ENCODE results near the gene GPR37L1. TPM values are rescaled to one million over a fixed set of nuclear protein-coding genes. Genes with fewer than 3 reads are reported as not detected.

The GPR37L1 gene
- total RNA-seq, 1 donor from 2014 or later: 0.05 TPM

- Mint-ChIP-seq H3K4me1 (no peaks in the 10 kb centered on the region), H3K36me3 (ENCODE audit: low read depth) (no peaks in the 10 kb centered on the region), H3K4me3 (no peak overlapping the region), H3K27me3 (ENCODE audit: low read depth) (peaks cover 4% of the 10 kb centered on the region), H3K9me3 (no peaks in the 10 kb centered on the region), H3K27ac (ENCODE audit: unreplicated experiment) (no peak overlapping the region)
- no peak for TF ChIP-seq CTCF (conservative IDR thresholded peaks at IDR 0.05)
- no peak for DNase-seq (ENCODE audit: low read depth, low spot score)
These were observed 658 bp downstream of the GPR37L1 start for GRCh38 chr1:202123336-202123813.

DNA sequence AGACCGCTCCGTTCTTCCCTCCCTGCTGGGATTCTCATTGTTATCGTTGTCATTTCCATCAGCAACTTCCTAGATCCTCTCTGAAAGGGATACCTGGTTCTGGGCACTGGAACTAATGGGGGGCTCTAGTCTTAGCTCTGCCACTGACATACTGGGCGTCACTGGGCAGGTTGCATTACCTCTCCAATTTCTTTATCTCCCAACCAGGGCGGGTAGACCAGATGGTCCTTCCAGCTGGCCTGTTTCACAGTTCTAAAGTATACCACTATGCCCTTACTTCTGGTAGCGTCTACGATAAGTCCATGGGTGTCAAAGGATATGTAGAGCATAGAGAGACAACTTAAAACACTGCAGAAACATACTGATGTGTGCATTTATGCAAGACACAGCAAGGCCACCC, 1.4 kb downstream of the GPR37L1 start:
- Mint-ChIP-seq H3K4me1 (peaks cover 2% of the 10 kb centered on the region), H3K4me3 (no peak overlapping the region), H3K27ac (ENCODE audit: unreplicated experiment) (no peak overlapping the region), H3K9me3 (no peaks in the 10 kb centered on the region), H3K27me3 (ENCODE audit: low read depth) (peaks cover 4% of the 10 kb centered on the region), H3K36me3 (ENCODE audit: low read depth) (no peaks in the 10 kb centered on the region)
- no peak for TF ChIP-seq CTCF (conservative IDR thresholded peaks at IDR 0.05)
- DNase-seq (ENCODE audit: low read depth, low spot score): no peak

GRCh38 chr1:202125611-202126010, 2.9 kb downstream of the GPR37L1 start:
- peaks cover 4% of the 10 kb centered on the region for H3K27me3 Mint-ChIP-seq (ENCODE audit: low read depth)
- no peak overlapping the region for H3K4me3 Mint-ChIP-seq
- no peaks in the 10 kb centered on the region for H3K9me3 Mint-ChIP-seq
- TF ChIP-seq CTCF (conservative IDR thresholded peaks at IDR 0.05): no peak
- peaks cover 16% of the 10 kb centered on the region for H3K4me1 Mint-ChIP-seq
- no peaks in the 10 kb centered on the region for H3K36me3 Mint-ChIP-seq (ENCODE audit: low read depth)
- DNase-seq (ENCODE audit: low read depth, low spot score): no peak
- no peak overlapping the region for H3K27ac Mint-ChIP-seq (ENCODE audit: unreplicated experiment)

GRCh38 chr1:202126426-202126825, 3.7 kb downstream of the GPR37L1 start:
- Mint-ChIP-seq H3K27ac (ENCODE audit: unreplicated experiment) (no peak overlapping the region), H3K4me3 (no peak overlapping the region), H3K9me3 (no peaks in the 10 kb centered on the region), H3K36me3 (ENCODE audit: low read depth) (no peaks in the 10 kb centered on the region), H3K27me3 (ENCODE audit: low read depth) (peaks cover under 1% of the 10 kb centered on the region), H3K4me1 (peaks cover 20% of the 10 kb centered on the region)
- no peak for DNase-seq (ENCODE audit: low read depth, low spot score)
- no peak for TF ChIP-seq CTCF (conservative IDR thresholded peaks at IDR 0.05)

GRCh38 chr1:202127061-202127460, 4.3 kb downstream of the GPR37L1 start:
- no peak for TF ChIP-seq CTCF (conservative IDR thresholded peaks at IDR 0.05)
- H3K36me3 Mint-ChIP-seq (ENCODE audit: low read depth): no peaks in the 10 kb centered on the region
- no peak overlapping the region for H3K4me3 Mint-ChIP-seq
- peaks cover 20% of the 10 kb centered on the region for H3K4me1 Mint-ChIP-seq
- H3K27ac Mint-ChIP-seq (ENCODE audit: unreplicated experiment): no peak overlapping the region
- no peaks in the 10 kb centered on the region for H3K27me3 Mint-ChIP-seq (ENCODE audit: low read depth)
- no peaks in the 10 kb centered on the region for H3K9me3 Mint-ChIP-seq
- DNase-seq (ENCODE audit: low read depth, low spot score): no peak

Data from neural crest cell (in vitro differentiated cells).